Stimulated activated naive CD4-positive, alpha-beta T cell (primary cell): ENCODE results near the gene MMD.
A peak's percentile ranks its signal among the peaks of the same experiment; 100 is the strongest.
"Not testable (repeated sequence)": the region's sequence is repeated elsewhere in the genome, so short reads cannot be mapped to it uniquely, and the experiment has no call there.

Experiments used
- DNase-seq, 6 experiments: peaks; one replicate each; lab custom pipeline; 2025; lab: John Stamatoyannopoulos, UW

MMD gene

DNA sequence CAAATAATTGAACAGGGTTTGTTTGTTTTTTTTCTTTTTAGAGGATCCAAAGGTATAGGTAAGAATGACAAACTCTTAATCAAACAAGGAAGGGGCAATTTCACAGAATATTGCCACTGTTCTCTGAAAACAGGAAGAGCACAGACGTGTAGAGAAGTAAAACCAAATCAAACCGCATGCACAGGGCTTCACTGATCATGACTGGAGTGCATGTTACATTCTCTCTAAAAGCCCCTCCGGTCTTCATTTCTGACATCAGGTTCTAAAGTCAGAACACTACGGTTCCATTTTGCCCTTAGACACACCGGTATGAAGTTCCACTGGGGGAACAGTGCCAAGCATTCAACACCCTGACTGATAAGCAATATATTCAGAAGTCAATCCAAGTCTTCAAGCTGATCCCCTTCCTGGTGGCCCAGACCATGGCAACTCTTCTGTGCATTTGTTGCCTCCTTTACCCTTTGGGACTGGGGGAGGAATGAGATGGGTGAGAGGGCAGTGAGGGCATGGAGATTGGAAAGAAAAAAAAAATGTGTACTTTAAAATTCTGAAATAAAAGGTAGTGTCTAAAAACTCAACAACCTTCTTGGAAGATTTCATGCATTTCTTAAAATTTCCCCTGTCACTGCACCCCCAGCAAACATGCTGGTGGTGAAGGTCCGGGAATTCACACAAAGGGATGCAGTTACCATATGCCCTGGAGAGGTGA lies 1.4 kb downstream of the MMD start:
- DNase-seq = peak in 4 of 6 experiments; percentile 2 to 55 (median 54)

- DNase-seq = no peak
These were observed 3.0 kb downstream of the MMD start for GRCh38 chr17:55418369-55419268.

DNA sequence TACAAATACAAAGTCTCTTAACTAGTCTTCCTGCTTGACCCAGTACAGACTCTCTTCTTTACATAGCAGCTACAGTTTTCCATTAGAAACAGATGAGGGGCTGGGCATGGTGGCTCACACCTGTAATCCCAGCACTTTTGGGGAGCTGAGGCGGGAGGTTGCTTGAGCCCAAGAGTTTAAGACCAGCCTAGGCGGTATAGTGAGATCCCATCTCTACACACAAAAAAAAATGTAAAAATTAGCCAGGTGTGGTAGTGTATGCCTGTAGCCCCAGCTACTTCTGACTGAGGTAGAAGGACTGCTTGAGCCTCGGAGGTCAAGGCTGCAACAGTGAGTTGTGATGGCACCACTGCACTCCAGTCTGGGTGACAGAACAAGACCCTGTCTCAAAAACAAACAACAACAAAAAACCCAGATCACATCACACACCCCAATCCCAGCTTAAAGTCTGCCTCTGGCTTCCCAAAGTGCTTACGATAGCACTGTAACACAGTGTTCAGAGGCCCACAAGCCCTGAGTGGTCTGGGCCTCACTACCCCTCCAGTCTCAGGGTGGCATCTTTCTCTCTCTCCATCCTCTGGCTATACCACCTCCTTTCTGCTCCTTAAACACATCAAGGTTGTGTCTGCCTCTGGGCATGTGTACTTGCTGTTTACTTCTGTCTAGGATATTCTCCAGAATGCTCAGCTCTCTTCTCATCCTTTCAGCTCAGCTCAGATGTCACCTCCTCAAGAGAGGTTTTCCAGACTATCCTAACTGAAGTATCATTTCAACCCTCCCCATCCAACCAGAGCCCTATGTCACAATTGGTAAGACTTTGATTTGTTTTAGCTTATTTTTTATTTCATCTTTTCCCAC lies 4.0 kb downstream of the MMD start:
- DNase-seq = no peak

DNA sequence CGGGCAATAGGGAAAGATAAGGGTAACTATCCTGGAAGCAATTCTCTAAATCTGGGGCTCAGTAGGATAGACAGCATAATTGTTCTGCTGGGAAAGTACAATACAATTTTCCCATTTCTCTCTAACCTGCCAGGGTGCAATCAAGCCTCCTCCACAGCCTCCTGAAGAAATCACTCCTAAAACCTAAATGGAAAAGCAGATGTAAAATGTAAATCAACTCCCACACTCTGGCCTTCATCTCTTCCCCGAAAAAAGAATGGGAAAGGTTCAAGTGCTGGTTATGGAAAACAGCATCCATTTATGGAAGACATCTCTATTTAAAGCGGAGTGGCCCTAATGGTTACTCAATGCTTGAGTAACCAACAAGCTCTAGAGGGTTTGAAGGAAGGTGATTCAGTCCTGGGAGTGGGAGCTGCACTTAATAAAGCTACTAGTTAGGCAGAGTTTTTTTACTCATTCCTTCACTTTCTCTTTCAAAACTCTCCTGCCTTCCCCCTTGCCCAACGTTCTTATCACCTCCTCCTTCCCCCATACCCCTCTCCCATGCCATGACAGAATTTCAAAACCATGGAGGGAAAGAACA lies 5.1 kb downstream of the MMD start:
- DNase-seq = no peak

DNA sequence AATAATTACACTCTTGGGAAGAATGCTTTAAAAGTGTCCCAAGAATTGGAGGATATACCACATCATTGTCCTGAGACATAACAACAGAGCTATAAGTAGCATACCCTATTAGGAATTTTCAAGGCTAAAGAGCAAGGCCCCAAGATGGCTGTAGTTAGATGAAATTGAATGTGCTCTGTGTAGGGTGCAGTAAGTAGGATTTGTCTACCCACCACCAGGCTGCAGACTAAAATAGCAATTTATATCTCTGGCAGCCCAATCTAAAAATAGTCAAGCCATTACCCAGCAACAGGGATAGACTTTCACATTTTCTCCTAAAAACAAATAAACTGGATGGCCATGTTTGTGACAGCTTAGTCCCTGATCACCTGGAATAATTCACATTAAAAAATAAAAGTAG lies 5.6 kb downstream of the MMD start:
- DNase-seq = no peak

GRCh38 chr17:55414983-55415382 lies 6.7 kb downstream of the MMD start:
- DNase-seq = no peak

DNA sequence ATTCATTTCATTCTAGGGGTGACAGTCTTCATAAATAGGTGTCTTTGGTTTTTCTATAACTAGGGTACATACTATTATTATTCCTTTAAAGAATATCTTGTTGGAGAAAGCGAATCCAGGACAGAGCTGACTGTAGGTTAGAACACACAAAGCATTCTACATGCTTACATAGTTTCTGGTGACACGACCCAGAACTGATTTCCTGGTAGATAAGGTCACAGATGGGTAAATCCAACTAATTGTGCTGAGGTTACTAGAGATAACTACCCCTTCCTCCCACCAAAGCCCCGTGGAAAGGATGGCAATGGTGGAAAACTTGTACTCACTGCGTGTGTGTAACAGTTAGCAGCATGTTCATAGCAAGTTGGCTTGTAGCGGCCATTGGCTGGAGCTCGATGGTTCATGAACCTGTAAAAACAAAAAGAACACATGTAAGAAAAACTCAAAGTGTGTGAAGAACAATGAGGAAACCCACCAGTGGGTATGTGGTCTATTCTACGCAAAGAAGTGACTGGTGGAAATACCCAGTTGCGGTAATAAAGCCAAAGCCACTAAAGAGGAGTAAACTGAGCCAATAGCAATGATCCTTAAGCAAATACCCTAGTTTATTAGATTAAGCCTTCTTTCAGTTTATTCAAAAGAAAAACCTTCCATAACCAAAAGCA lies 7.7 kb downstream of the MMD start:
- DNase-seq = no peak

GRCh38 chr17:55411463-55411855 lies 10.2 kb downstream of the MMD start:
- DNase-seq = no peak

- DNase-seq = no peak
These were observed 10.7 kb downstream of the MMD start for GRCh38 chr17:55410722-55411462.

DNA sequence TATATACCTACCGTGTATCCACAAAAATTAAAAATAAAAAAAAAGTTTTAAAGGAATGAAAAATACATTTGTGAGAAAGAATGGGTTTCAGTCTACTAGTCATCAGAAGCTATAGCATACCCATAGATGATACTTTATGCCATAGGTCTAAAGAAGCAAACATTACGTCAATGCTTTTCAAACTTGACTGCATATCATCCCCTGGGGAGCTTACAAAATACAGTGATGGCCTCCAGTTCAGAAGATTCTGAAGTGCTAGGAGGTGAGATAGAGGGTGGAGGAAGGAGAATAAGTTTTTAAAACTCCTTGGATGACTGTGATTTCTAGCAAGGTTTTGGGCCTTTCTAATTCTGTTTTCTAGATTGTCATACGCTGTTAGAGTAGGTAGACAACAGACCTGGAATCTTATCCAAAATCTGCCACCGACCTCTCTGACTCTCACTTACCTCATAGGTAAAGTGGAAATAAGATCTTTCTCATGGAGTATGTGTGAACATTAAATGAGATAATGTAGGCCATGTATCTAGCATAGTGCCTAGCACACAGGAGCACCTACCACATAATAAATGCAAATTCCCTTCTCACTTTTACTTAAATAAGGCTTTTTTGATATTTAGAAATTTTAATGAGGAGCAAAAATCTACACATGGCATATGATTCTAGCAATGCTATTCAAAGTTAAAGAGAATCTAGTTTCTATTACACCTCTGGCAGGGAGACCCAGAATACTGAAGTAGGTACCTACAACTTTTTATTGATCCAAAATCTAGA lies 12.4 kb downstream of the MMD start:
- DNase-seq = no peak

GRCh38 chr17:55407641-55408566 lies 13.7 kb downstream of the MMD start:
- DNase-seq = no peak

- no peak for DNase-seq
These were observed 16.0 kb downstream of the MMD start for GRCh38 chr17:55405600-55405999.

DNA sequence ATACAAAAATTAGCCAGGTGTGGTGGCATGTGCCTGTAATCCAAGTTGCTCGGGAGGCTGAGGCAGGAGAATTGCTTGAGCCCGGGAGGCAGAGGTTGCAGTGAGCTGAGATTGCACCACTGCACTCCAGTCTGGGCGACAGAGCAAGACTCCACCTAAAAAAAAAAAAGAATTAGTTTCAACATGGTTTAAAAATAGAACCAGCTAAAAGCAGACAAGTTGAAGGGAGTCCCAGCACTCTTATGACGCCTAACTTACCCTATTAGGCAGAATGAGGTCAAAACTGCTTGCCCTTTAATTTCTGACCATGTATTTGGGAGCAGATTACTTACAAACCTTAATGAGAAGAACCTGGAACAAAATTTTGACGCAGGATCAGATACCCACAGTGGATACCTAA lies 17.4 kb downstream of the MMD start:
- DNase-seq = not testable (repeated sequence)

DNA sequence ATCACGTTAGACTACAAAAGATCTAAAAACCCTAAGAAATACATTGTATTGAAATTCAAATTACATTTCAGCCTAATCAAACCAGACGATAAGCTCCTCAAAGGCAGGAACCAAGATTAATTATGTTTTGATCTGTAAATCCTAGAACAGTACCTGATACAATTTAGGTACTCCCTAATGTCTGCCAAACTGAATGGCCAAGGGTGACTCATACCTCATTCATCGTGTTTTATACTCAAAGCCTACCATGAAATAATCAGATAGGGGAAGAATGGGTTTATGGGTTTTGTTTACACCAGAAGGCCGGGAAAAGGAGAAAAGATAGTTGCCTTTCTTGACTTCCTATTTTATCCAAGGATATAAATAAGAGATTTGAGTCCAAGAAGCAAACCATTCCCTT lies 19.3 kb downstream of the MMD start:
- DNase-seq = no peak

GRCh38 chr17:55398689-55399088 lies 22.9 kb downstream of the MMD start:
- no peak for DNase-seq

DNA sequence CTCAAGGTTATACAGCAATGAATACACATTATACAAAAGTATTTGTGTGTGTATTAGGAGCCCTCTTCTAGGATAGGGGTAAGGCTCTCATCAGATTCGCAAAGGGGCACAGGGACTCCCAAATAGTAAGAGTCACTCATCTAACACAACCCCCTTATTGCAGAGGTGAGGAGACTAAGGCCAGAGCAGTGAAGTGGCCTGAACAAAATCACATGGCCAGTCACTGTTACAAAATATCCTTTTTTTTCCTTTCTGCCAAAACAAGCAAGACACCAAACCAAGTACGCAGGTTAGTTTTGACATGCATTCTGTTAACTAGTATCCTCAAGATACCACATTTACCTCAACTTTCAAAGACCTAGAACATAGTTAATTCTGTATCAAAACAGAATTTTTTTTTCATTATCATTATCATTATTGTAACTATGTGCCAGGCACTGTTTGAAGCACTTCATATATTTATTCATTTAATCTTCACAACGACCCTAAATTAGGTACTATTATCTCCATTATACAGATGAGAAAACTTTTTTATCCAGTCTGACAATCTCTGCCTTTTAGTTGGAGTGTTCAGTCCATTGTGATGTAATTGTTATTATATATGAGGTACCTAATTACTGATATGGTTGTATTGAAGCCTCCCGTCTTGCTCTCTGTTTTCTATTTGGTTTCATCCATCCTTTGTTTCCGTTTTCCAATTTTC lies 25.7 kb downstream of the MMD start:
- DNase-seq = no peak

GRCh38 chr17:55394357-55395021 lies 27.1 kb downstream of the MMD start:
- DNase-seq = no peak
